HepG2 (cell line): ENCODE data around the gene KCNQ2. TPM values are rescaled to one million over a fixed set of nuclear protein-coding genes. Genes with fewer than 3 reads are reported as not detected.

ENCODE experiments used
- ATAC-seq: fragments of 200-7000 bp; cut with Tn5 transposase; 3 replicates; pipeline ENCODE4 v1.9.1; 2020; ENCODE audit warnings: mild to moderate bottlenecking, moderate library complexity
- BruUV-seq: library from RNA; stranded (reverse); fragments of 400-500 nt; replicated peaks from 2 replicates; lab custom pipeline; 2021; lab: Mats Ljungman, UMichigan
- CTCF ChIA-PET: fragments of 300-600 bp; formaldehyde crosslinking; extraction: SDS; loops from one replicate; lab custom pipeline; 2021; ENCODE audit warnings: low total read pairs, inconsistent platforms, low intra/inter-chr PET ratio; lab: Yijun Ruan, JAX
- POLR2A ChIA-PET: fragments of 350-600 bp; sonication (Branson Sonifier 250); formaldehyde crosslinking; loops from one replicate; lab custom pipeline; 2020; ENCODE audit warnings: antibody characterized with exemption, inconsistent platforms; lab: Yijun Ruan, JAX
- DNase-seq: peaks from one replicate; pipeline ENCODE4 v3.0.0-alpha.2; 2015; ENCODE audit warnings: low spot score
- FAIRE-seq: peaks from 3 replicates; lab custom pipeline; 2011; peaks lifted over from hg19 to GRCh38; lab: Jason Lieb, UNC
- H2AFZ ChIP-seq: one replicate; pipeline ENCODE4 v1.6.1; 2011; ENCODE audit warnings: low read length, inconsistent platforms
- H3K27ac ChIP-seq: fragments of 300-600 bp; 3 replicates; pipeline ENCODE4 v1.8.0; 2011; ENCODE audit warnings: mixed run types, mild to moderate bottlenecking, mixed read lengths, low read length, inconsistent platforms; ENCODE audit not compliant: insufficient read depth; ENCODE audit errors: extremely low read length
- H3K27me3 ChIP-seq, 2 experiments: fragments of 200-600 bp in 1 of 2; 2 replicates in 1 of 2; 3 replicates in 1 of 2; pipeline versions ENCODE4 v1.6.0 to v1.8.0; 2011; ENCODE audit warnings: low read length in 2 of 2, mild to moderate bottlenecking in 2 of 2, moderate library complexity in 2 of 2, inconsistent platforms in 1 of 2; ENCODE audit not compliant: insufficient read depth in 2 of 2, control insufficient read depth in 1 of 2
- H3K36me3 ChIP-seq, 2 experiments: fragments of 200-600 bp in 1 of 2; replicated peaks in 1 of 2; 2 replicates in 1 of 2; 3 replicates in 1 of 2; pipeline versions ENCODE4 v1.5.1 to v1.8.0; 2011; ENCODE audit warnings: low read length in 2 of 2, inconsistent platforms in 1 of 2; ENCODE audit not compliant: insufficient read depth in 2 of 2, control insufficient read depth in 1 of 2
- H3K4me1 ChIP-seq: 2 replicates; pipeline ENCODE4 v1.5.1; 2012; ENCODE audit warnings: low read length, inconsistent platforms; ENCODE audit not compliant: insufficient read depth
- H3K4me2 ChIP-seq: 2 replicates; pipeline ENCODE4 v1.6.0; 2011; ENCODE audit warnings: low read depth, low read length, inconsistent platforms
- H3K4me3 ChIP-seq, 3 experiments: fragments of 200-600 bp in 1 of 3; sonication (generic), shearing (Covaris generic) in 1 of 3; replicated peaks in 1 of 3; 2 replicates each; pipeline ENCODE4 v1.5.1; 2011 to 2016; ENCODE audit warnings: low read length in 3 of 3, inconsistent platforms in 2 of 3, low read depth in 2 of 3, mild to moderate bottlenecking in 2 of 3, control low read depth in 1 of 3, mixed read lengths in 1 of 3; ENCODE audit not compliant: insufficient read depth in 1 of 3
- H3K79me2 ChIP-seq: one replicate; pipeline ENCODE4 v1.6.1; 2011; ENCODE audit warnings: low read length, inconsistent platforms; ENCODE audit not compliant: insufficient read depth
- H3K9ac ChIP-seq: 2 replicates; pipeline ENCODE4 v1.6.0; 2011; ENCODE audit warnings: mild to moderate bottlenecking, low read depth, low read length, inconsistent platforms; ENCODE audit not compliant: insufficient read depth
- H3K9me3 ChIP-seq: 2 replicates; pipeline ENCODE4 v1.5.1; 2012; ENCODE audit warnings: mild to moderate bottlenecking, low read length
- H4K20me1 ChIP-seq: 2 replicates; pipeline ENCODE4 v1.6.0; 2011; ENCODE audit warnings: inconsistent platforms, mild to moderate bottlenecking, low read length, moderate library complexity; ENCODE audit not compliant: insufficient read depth
- ARID5B ChIP-seq: IDR thresholded peaks from 2 replicates; pipeline ENCODE4 v1.4.0; 2020; ENCODE audit warnings: mild to moderate bottlenecking, missing genetic modification reagents
- FOXK2 ChIP-seq: fragments of 450-650 bp; IDR thresholded peaks from 2 replicates; pipeline ENCODE4 v1.6.1; 2016
- HDAC6 ChIP-seq: fragments of 200-600 bp; sonication (generic); IDR thresholded peaks from 2 replicates; pipeline ENCODE4 v1.7.0; 2017; ENCODE audit warnings: mild to moderate bottlenecking, antibody characterized with exemption, low read length, low read depth
- HNF4A ChIP-seq: sonication (generic); formaldehyde crosslinking; IDR thresholded peaks from 2 replicates; pipeline ENCODE4 v1.4.0; 2020; ENCODE audit warnings: missing genetic modification reagents
- JUND ChIP-seq: sonication (generic); formaldehyde crosslinking; IDR thresholded peaks from 2 replicates; pipeline ENCODE4 v1.8.0; 2022; ENCODE audit warnings: mild to moderate bottlenecking, missing genetic modification reagents
- NFATC3 ChIP-seq: sonication (generic); formaldehyde crosslinking; IDR thresholded peaks from 2 replicates; pipeline ENCODE4 v1.5.1; 2020; ENCODE audit warnings: mild to moderate bottlenecking, missing genetic modification reagents
- NFE2L1 ChIP-seq: sonication (generic); formaldehyde crosslinking; IDR thresholded peaks from 2 replicates; pipeline ENCODE4 v1.4.0; 2020; ENCODE audit warnings: missing genetic modification reagents, mild to moderate bottlenecking, borderline replicate concordance
- NFE2L2 ChIP-seq: fragments of 150-350 bp; IDR thresholded peaks from 2 replicates; pipeline ENCODE4 v1.6.1; 2014; ENCODE audit warnings: low read length
- NR2C2 ChIP-seq: sonication (generic); formaldehyde crosslinking; IDR thresholded peaks from 2 replicates; pipeline ENCODE4 v1.4.0; 2020; ENCODE audit warnings: missing genetic modification reagents, mild to moderate bottlenecking, moderate library complexity, borderline replicate concordance
- RARA ChIP-seq: IDR thresholded peaks from 2 replicates; pipeline ENCODE4 v1.6.1; 2016; ENCODE audit warnings: missing genetic modification reagents, missing compliant biosample characterization
- SIX1 ChIP-seq: sonication (generic); formaldehyde crosslinking; IDR thresholded peaks from 2 replicates; pipeline ENCODE4 v1.4.0; 2020; ENCODE audit warnings: missing genetic modification reagents, borderline replicate concordance
- SOX13 ChIP-seq, 3 experiments: fragments of 450-650 bp in 1 of 3; sonication (generic) in 1 of 3; formaldehyde crosslinking in 1 of 3; IDR thresholded peaks in 2 of 3; conservative IDR thresholded peaks in 1 of 3; 2 replicates each; pipeline versions ENCODE4 v1.5.0 to v1.6.1; 2016 to 2020; ENCODE audit warnings: antibody characterized with exemption in 1 of 3, mild to moderate bottlenecking in 1 of 3, missing compliant biosample characterization in 1 of 3, missing genetic modification reagents in 1 of 3, moderate library complexity in 1 of 3
- ZBTB1 ChIP-seq: sonication (generic); formaldehyde crosslinking; IDR thresholded peaks from 2 replicates; pipeline ENCODE4 v1.4.0; 2020; ENCODE audit warnings: missing genetic modification reagents, borderline replicate concordance
- ZKSCAN5 ChIP-seq: sonication (generic); formaldehyde crosslinking; IDR thresholded peaks from 2 replicates; pipeline ENCODE4 v1.5.1; 2020; ENCODE audit warnings: mild to moderate bottlenecking, missing genetic modification reagents
- ZNF510 ChIP-seq: sonication (generic); formaldehyde crosslinking; IDR thresholded peaks from 2 replicates; pipeline ENCODE4 v1.4.0; 2020; ENCODE audit warnings: low read depth, mild to moderate bottlenecking, missing genetic modification reagents
- WGBS: methylation state at CpG from one replicate; pipeline ENCODE4 v1.1.6; 2017; ENCODE audit warnings: low lambda C conversion rate; 5-methylcytosine and 5-hydroxymethylcytosine counted together
- in situ Hi-C: cut with HindIII; loops from 2 replicates; pipeline ENCODE4 v1.10.0; 2017; ENCODE audit warnings: low pct_unique_long_range_greater_than_20kb; ENCODE audit not compliant: extremely low pct_ligation_motif_present
- intact Hi-C: fragments of 100-400 bp; cut with micrococcal nuclease; formaldehyde crosslinking; loops from one replicate; pipeline ENCODE4 v1.10.0; 2022; ENCODE audit not compliant: unreplicated experiment
- polyA plus RNA-seq, 8 experiments: library from polyadenylated mRNA; depleted of rRNA in 3 of 8; stranded (reverse) in 7 of 8; unstranded in 1 of 8; fragments of >200 nt; fragmentation: Illumina TruSeq in 4 of 8; extraction: Trizol in 4 of 8; gene quantifications; 2 replicates each; pipeline versions ENCODE4 v1.2.1 to v1.2.3, GENCODE V29; 2011 to 2016; ENCODE audit warnings: low read depth in 4 of 8, missing spikeins in 1 of 8, mixed read lengths in 1 of 8; ENCODE audit not compliant: insufficient read depth in 1 of 8
- total RNA-seq, 5 experiments: library from RNA; depleted of rRNA; stranded (reverse); fragments of >200 nt; fragmentation: Illumina TruSeq; extraction: Trizol; gene quantifications; 2 replicates each; pipeline ENCODE4 v1.2.3, GENCODE V29; 2016; ENCODE audit warnings: low read depth in 1 of 5
- TF ChIP-seq, protein P1 (sequence below): IDR thresholded peaks from 2 replicates; pipeline ENCODE4 v1.6.1; 2016
- TF ChIP-seq, protein P2 (sequence below): sonication (generic); formaldehyde crosslinking; IDR thresholded peaks from 2 replicates; pipeline ENCODE4 v1.4.0; 2020; ENCODE audit warnings: mild to moderate bottlenecking, low read depth, missing genetic modification reagents

KCNQ2 gene
- total and polyA plus RNA-seq, 2 of the 13 experiments (the other 11 are each of a cell fraction or from before 2014, with no cell fraction given), result not detected

- Histone ChIP-seq H3K27me3 (peaks cover 23 to 90% of the 10 kb centered on the region in 2 experiments), H3K27ac (no peak overlapping the region), H3K4me1 (peaks cover 48% of the 10 kb centered on the region), H3K4me3 (no peak overlapping the region; a peak in 1 of 6 replicates), H3K9me3 (no peaks in the 10 kb centered on the region), H3K79me2 (no peaks in the 10 kb centered on the region), H3K4me2 (no peak overlapping the region), H3K36me3 (no peaks in the 10 kb centered on the region; a peak in 1 of 5 replicates), H4K20me1 (peaks cover 18% of the 10 kb centered on the region; the same call in 1 of the 2 replicates), H2AFZ (no peak overlapping the region), H3K9ac (no peak overlapping the region)
- WGBS, result 15% methylated on average over 16 of the region's 24 CpGs
- POLR2A ChIA-PET, result interaction anchor here (1.3 kb wide), 1 partner anchor 11 kb away, joined by 3 read pairs; no protein-coding TSS in a partner anchor
- in situ Hi-C loops (no loop called here), intact Hi-C loops (loop anchor here (2.0 kb wide), 1 partner anchor 31 kb away; no protein-coding TSS in a partner anchor)
- no TSS peak for BruUV-seq
- ATAC-seq, result peak; percentile 35
- peak; percentile 39 for DNase-seq
- peak; percentile 53 for FAIRE-seq
- CTCF ChIA-PET, result no interaction called here
- peak; percentile 65; the same call in 1 of the 2 replicates for TF ChIP-seq NR2C2
- no peak for TF ChIP-seq ZKSCAN5
- TF ChIP-seq ARID5B (CRISPR knock-in tag), result 0 out of 2 replicates have a peak, but pooled peaks have one; percentile 20
- no peak for TF ChIP-seq NFATC3 (CRISPR knock-in tag)
- TF ChIP-seq, protein P1, sequence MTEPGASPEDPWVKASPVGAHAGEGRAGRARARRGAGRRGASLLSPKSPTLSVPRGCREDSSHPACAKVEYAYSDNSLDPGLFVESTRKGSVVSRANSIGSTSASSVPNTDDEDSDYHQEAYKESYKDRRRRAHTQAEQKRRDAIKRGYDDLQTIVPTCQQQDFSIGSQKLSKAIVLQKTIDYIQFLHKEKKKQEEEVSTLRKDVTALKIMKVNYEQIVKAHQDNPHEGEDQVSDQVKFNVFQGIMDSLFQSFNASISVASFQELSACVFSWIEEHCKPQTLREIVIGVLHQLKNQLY, result no peak
- TF ChIP-seq, protein P2, sequence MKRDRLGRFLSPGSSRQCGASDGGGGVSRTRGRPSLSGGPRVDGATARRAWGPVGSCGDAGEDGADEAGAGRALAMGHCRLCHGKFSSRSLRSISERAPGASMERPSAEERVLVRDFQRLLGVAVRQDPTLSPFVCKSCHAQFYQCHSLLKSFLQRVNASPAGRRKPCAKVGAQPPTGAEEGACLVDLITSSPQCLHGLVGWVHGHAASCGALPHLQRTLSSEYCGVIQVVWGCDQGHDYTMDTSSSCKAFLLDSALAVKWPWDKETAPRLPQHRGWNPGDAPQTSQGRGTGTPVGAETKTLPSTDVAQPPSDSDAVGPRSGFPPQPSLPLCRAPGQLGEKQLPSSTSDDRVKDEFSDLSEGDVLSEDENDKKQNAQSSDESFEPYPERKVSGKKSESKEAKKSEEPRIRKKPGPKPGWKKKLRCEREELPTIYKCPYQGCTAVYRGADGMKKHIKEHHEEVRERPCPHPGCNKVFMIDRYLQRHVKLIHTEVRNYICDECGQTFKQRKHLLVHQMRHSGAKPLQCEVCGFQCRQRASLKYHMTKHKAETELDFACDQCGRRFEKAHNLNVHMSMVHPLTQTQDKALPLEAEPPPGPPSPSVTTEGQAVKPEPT (CRISPR knock-in tag), result no peak
- no peak for TF ChIP-seq SIX1 (CRISPR knock-in tag)
- TF ChIP-seq HDAC6, result no peak
- TF ChIP-seq FOXK2, result no peak
- TF ChIP-seq SOX13 (IDR thresholded peaks at IDR 0.05), result no peak
- peak in 1 of 2 experiments; percentile 82; a peak in 2 of 4 replicates for TF ChIP-seq SOX13 (CRISPR knock-in tag; conservative IDR thresholded peaks at IDR 0.05 in 1 of 2, IDR thresholded peaks at IDR 0.05 in 1 of 2)
- no peak for TF ChIP-seq JUND (CRISPR knock-in tag)
- TF ChIP-seq NFE2L1 (CRISPR knock-in tag), result no peak
- no peak for TF ChIP-seq NFE2L2
- TF ChIP-seq HNF4A (CRISPR knock-in tag), result peak; percentile 63
- no peak for TF ChIP-seq ZBTB1 (CRISPR knock-in tag)
- no peak for TF ChIP-seq ZNF510 (CRISPR knock-in tag)
- TF ChIP-seq RARA (CRISPR knock-in tag), result peak; percentile 35; the same call in 1 of the 2 replicates
Observed at GRCh38 chr20:63367446-63368055, 104.9 kb downstream of the KCNQ2 start.
